ENCODE measurements around the gene ZC3H12A. TPM values are rescaled to one million over a fixed set of nuclear protein-coding genes. Genes with fewer than 3 reads are reported as not detected.

The ZC3H12A gene
- total RNA-seq, 2 donors from 2014 or later: 12.2 to 31.6 TPM

- intact Hi-C loops (cut with DNase I): loop anchor here (10.0 kb wide), 1 partner anchor 858 kb away; no protein-coding TSS in a partner anchor
- DNase-seq (no peak), ATAC-seq (no peak)
- Histone ChIP-seq H3K9me3 (no peaks in the 10 kb centered on the region), H3K27ac (no peak overlapping the region), H3K4me1 (no peaks in the 10 kb centered on the region), H3K27me3 (peaks cover 0 to 8% of the 10 kb centered on the region in 2 donors), H3K4me3 (no peak overlapping the region), H3K36me3 (replicated peaks in 1 of 2; ENCODE audit: insufficient read depth in 1 of 2, low read depth in 2 of 2) (no peaks in the 10 kb centered on the region)
- 61 to 71% methylated on average over 10 to 12 of the region's 12 CpGs for WGBS, 2 donors
- no peak for TF ChIP-seq POLR2A (IDR thresholded peaks at IDR 0.05)
- no peak for TF ChIP-seq CTCF (IDR thresholded peaks at IDR 0.05)
These were observed 41.7 kb upstream of the ZC3H12A start for GRCh38 chr1:37432716-37433115.

GRCh38 chr1:37433171-37433570 lies 41.2 kb upstream of the ZC3H12A start:
- Histone ChIP-seq H3K36me3 (replicated peaks in 1 of 2; ENCODE audit: insufficient read depth in 1 of 2, low read depth in 2 of 2) (no peaks in the 10 kb centered on the region), H3K4me1 (no peaks in the 10 kb centered on the region), H3K9me3 (no peaks in the 10 kb centered on the region), H3K4me3 (no peak overlapping the region), H3K27me3 (peaks cover 0 to 8% of the 10 kb centered on the region in 2 donors), H3K27ac (no peak overlapping the region)
- intact Hi-C loops (cut with DNase I): loop anchor here (10.0 kb wide), 1 partner anchor 858 kb away; no protein-coding TSS in a partner anchor
- ATAC-seq: no peak
- 45 to 80% methylated on average over 5 to 12 of the region's 12 CpGs for WGBS, 2 donors
- DNase-seq: no peak
- no peak for TF ChIP-seq CTCF (IDR thresholded peaks at IDR 0.05)
- TF ChIP-seq POLR2A (IDR thresholded peaks at IDR 0.05): no peak

GRCh38 chr1:37434292-37435225 lies 39.8 kb upstream of the ZC3H12A start:
- H3K27me3 ChIP-seq: peaks cover 0 to 8% of the 10 kb centered on the region in 2 donors
- ATAC-seq: peak; percentile 75

GRCh38 chr1:37437087-37437486 lies 37.3 kb upstream of the ZC3H12A start:
- TF ChIP-seq POLR2A (IDR thresholded peaks at IDR 0.05) (no peak), CTCF (IDR thresholded peaks at IDR 0.05) (no peak)
- peaks cover 0 to 3% of the 10 kb centered on the region in 2 donors for H3K27me3 ChIP-seq
- no peaks in the 10 kb centered on the region for H3K9me3 ChIP-seq
- no peaks in the 10 kb centered on the region for H3K4me1 ChIP-seq
- DNase-seq (no peak), ATAC-seq (no peak)
- H3K27ac ChIP-seq: no peak overlapping the region
- 7 to 34% methylated on average over 1 to 2 of the region's 2 CpGs for WGBS, 2 donors
- no peaks in the 10 kb centered on the region for H3K36me3 ChIP-seq (replicated peaks in 1 of 2; ENCODE audit: insufficient read depth in 1 of 2, low read depth in 2 of 2)
- H3K4me3 ChIP-seq: no peak overlapping the region
- intact Hi-C loops (cut with DNase I): loop anchor here (10.0 kb wide), 1 partner anchor 862 kb away; no protein-coding TSS in a partner anchor

More at GRCh38 chr1:37434292-37435225, 39.8 kb upstream of the ZC3H12A start:
- WGBS, 2 donors: 26 to 54% methylated on average over 7 to 15 of the region's 16 CpGs
- DNase-seq: peak; percentile 58 to 79 (median 70)
- intact Hi-C loops (cut with DNase I): loop anchor here (10.0 kb wide), 1 partner anchor 860 kb away; no protein-coding TSS in a partner anchor
- no peaks in the 10 kb centered on the region for H3K9me3 ChIP-seq
- no peaks in the 10 kb centered on the region for H3K36me3 ChIP-seq (replicated peaks in 1 of 2; ENCODE audit: insufficient read depth in 1 of 2, low read depth in 2 of 2)
- no peak overlapping the region for H3K4me3 ChIP-seq
- H3K4me1 ChIP-seq: no peaks in the 10 kb centered on the region
- no peak overlapping the region for H3K27ac ChIP-seq
- TF ChIP-seq CTCF (IDR thresholded peaks at IDR 0.05) (peak; percentile 70 to 88 (median 81)), POLR2A (IDR thresholded peaks at IDR 0.05) (no peak)
